HEK293 (cell line): ENCODE measurements around the gene MOK.
"Not testable (repeated sequence)": the region's sequence is repeated elsewhere in the genome, so short reads cannot be mapped to it uniquely, and the experiment has no call there.

Experiments
- CTCF ChIA-PET: fragments of 350-600 bp; formaldehyde crosslinking; extraction: SDS; loops from one replicate; lab custom pipeline; 2021; ENCODE audit warnings: antibody characterized with exemption; lab: Yijun Ruan, JAX
- POLR2A ChIA-PET: fragments of 300-600 bp; formaldehyde crosslinking; extraction: SDS; loops from one replicate; lab custom pipeline; 2020; ENCODE audit warnings: antibody characterized with exemption, inconsistent platforms; lab: Yijun Ruan, JAX
- H3K27ac ChIP-seq: fragments of 200-500 bp; sonication (Bioruptor generic); 2 replicates; pipeline ENCODE4 v1.5.1; 2014; ENCODE audit warnings: low read depth, low read length, control low read depth, inconsistent platforms; ENCODE audit errors: extremely low read depth
- H3K36me3 ChIP-seq, 2 experiments: fragments of 200-500 bp in 1 of 2; sonication (Bioruptor generic) in 1 of 2; 1 replicate in 1 of 2; 2 replicates in 1 of 2; pipeline ENCODE4 v1.5.1; 2014 to 2017; ENCODE audit warnings: inconsistent platforms in 2 of 2, low read length in 2 of 2; ENCODE audit not compliant: control insufficient read depth in 2 of 2, insufficient read depth in 1 of 2
- H3K4me1 ChIP-seq: fragments of 200-500 bp; sonication (Bioruptor generic); 2 replicates; pipeline ENCODE4 v1.5.1; 2014; ENCODE audit warnings: mild to moderate bottlenecking, low read length, inconsistent platforms; ENCODE audit not compliant: control insufficient read depth, insufficient read depth
- H3K4me3 ChIP-seq: 2 replicates; pipeline ENCODE4 v1.5.1; 2011; ENCODE audit warnings: low read depth, mild to moderate bottlenecking, control low read depth, low read length, moderate library complexity
- H3K9me3 ChIP-seq: fragments of 200-500 bp; sonication (Bioruptor generic); 2 replicates; pipeline ENCODE4 v1.5.1; 2014; ENCODE audit warnings: low read depth, low read length, inconsistent platforms; ENCODE audit not compliant: control insufficient read depth, insufficient read depth
- GLIS1 ChIP-seq: fragments of 450-650 bp; formaldehyde crosslinking; IDR thresholded peaks from 2 replicates; pipeline ENCODE4 v1.5.1; 2016; ENCODE audit warnings: missing biosample characterization, missing genetic modification characterization
- IKZF3 ChIP-seq: fragments of 450-650 bp; IDR thresholded peaks from 2 replicates; pipeline ENCODE4 v1.5.0; 2018; ENCODE audit warnings: missing biosample characterization, mild to moderate bottlenecking, missing genetic modification characterization, moderate library complexity
- MYNN ChIP-seq: fragments of 450-650 bp; formaldehyde crosslinking; IDR thresholded peaks from 2 replicates; pipeline ENCODE4 v1.5.1; 2016; ENCODE audit warnings: missing biosample characterization, missing genetic modification characterization, borderline replicate concordance
- RBAK ChIP-seq: fragments of 450-650 bp; formaldehyde crosslinking; IDR thresholded peaks from 2 replicates; pipeline ENCODE4 v1.5.1; 2016; ENCODE audit warnings: missing biosample characterization, missing genetic modification characterization
- YY1 ChIP-seq: fragments of 450-650 bp; formaldehyde crosslinking; IDR thresholded peaks from 2 replicates; pipeline ENCODE4 v1.5.1; 2018; ENCODE audit warnings: missing biosample characterization, missing genetic modification characterization
- ZBTB7A ChIP-seq: fragments of 450-650 bp; formaldehyde crosslinking; IDR thresholded peaks from 2 replicates; pipeline ENCODE4 v1.5.1; 2016; ENCODE audit warnings: low read depth, missing biosample characterization, missing genetic modification characterization
- ZIC2 ChIP-seq: fragments of 450-650 bp; formaldehyde crosslinking; IDR thresholded peaks from 2 replicates; pipeline ENCODE4 v1.5.1; 2016; ENCODE audit warnings: missing biosample characterization, missing genetic modification characterization
- ZNF169 ChIP-seq: fragments of 450-650 bp; formaldehyde crosslinking; IDR thresholded peaks from 2 replicates; pipeline ENCODE4 v1.5.1; 2016; ENCODE audit warnings: missing biosample characterization, missing genetic modification characterization
- ZNF175 ChIP-seq: fragments of 450-650 bp; formaldehyde crosslinking; IDR thresholded peaks from 2 replicates; pipeline ENCODE4 v1.5.1; 2016; ENCODE audit warnings: missing biosample characterization, missing genetic modification characterization
- ZNF354C ChIP-seq: fragments of 450-650 bp; formaldehyde crosslinking; IDR thresholded peaks from 2 replicates; pipeline ENCODE4 v1.5.1; 2016; ENCODE audit warnings: missing biosample characterization, missing genetic modification characterization, low read depth, borderline replicate concordance
- ZSCAN30 ChIP-seq: fragments of 450-650 bp; IDR thresholded peaks from 2 replicates; pipeline ENCODE4 v1.5.1; 2018; ENCODE audit warnings: missing biosample characterization, mild to moderate bottlenecking, missing genetic modification characterization, moderate library complexity
- ZXDB ChIP-seq: fragments of 450-650 bp; formaldehyde crosslinking; IDR thresholded peaks from 2 replicates; pipeline ENCODE4 v1.5.1; 2016; ENCODE audit warnings: missing biosample characterization, missing genetic modification characterization
- TF ChIP-seq, protein P1 (sequence below): fragments of 450-650 bp; formaldehyde crosslinking; IDR thresholded peaks from 2 replicates; pipeline ENCODE4 v1.5.1; 2016; ENCODE audit warnings: missing biosample characterization, missing genetic modification characterization
- TF ChIP-seq, protein P2 (sequence below): fragments of 450-650 bp; IDR thresholded peaks from 2 replicates; pipeline ENCODE4 v1.5.1; 2018; ENCODE audit warnings: missing biosample characterization, missing genetic modification characterization
- TF ChIP-seq, protein P3 (sequence below): fragments of 450-650 bp; formaldehyde crosslinking; IDR thresholded peaks from 2 replicates; pipeline ENCODE4 v1.5.1; 2016; ENCODE audit warnings: missing biosample characterization, missing genetic modification characterization
- TF ChIP-seq, protein P4 (sequence below): fragments of 450-650 bp; formaldehyde crosslinking; IDR thresholded peaks from 2 replicates; pipeline ENCODE4 v1.5.1; 2016; ENCODE audit warnings: missing biosample characterization, missing genetic modification characterization

Gene MOK

DNA sequence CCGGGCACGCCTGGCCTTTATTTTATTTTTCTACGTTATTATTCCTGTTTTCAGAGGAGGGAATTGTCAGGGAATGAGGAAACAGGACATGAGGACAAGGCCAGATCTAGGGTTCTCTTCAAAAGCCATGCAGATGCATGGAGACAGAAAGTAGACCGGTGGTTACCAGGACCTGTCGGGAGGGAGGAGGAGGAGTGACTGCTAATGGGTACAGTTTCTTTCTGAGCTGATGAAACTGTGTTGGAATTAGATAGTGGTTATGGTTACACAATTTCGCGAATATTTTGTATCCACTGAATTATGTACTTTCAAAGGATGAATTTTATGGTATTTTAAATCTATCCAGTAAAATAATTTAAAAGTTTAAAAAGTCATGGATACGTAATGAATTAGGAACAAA lies 25.8 kb upstream of the MOK start (continued):
- TF ChIP-seq ZNF354C (tag by site-specific recombination) = no peak

DNA sequence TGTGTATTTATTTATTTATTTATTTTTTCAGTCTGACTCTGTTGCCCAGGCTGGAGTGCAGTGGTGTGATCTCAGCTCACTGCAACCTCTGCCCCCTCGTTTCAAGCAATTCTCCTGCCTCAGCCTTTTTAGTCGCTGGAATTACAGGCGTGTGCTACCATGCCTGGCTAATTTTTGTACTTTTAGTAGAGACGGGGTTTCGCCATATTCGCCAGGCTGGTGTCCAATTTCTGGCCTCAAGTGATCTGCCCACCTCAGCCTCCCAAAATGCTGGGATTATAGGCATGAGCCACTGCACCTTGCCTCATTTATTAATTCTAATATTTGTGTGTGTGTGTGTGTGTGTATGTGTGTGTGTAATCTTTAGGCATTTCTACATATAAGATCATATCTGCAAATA lies 24.4 kb upstream of the MOK start:
- CTCF ChIA-PET = interaction anchor here (0.6 to 1.0 kb wide), 2 partner anchors 9 to 323 kb away, joined by 3 to 4 read pairs; no protein-coding TSS in a partner anchor
- H3K36me3 ChIP-seq = peaks cover 32 to 39% of the 10 kb centered on the region in 2 experiments; a peak in 2 of 3 replicates
- not testable (repeated sequence) for H3K4me1 ChIP-seq, H3K4me3 ChIP-seq, H3K9me3 ChIP-seq, H3K27ac ChIP-seq
- POLR2A ChIA-PET = interaction anchor here (0.7 kb wide), 1 partner anchor 1581 kb away, joined by 3 read pairs; no protein-coding TSS in a partner anchor

DNA sequence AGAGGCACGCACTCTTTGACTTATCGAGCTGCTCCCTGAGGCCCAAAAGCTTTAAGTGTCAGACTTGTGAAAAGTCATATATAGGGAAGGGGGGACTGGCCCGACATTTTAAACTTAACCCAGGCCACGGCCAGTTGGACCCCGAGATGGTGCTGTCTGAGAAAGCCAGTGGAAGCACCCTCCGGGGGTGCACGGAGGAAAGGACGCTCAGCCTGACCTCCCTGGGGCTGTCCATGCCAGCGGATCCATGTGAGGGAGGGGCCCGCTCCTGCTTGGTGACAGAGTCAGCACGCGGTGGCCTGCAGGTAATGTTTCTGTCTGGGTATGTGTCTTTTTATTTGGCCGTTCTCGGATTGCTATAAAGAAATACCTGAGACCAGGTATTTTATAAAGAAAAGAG lies 21.6 kb upstream of the MOK start:
- Histone ChIP-seq H3K9me3 (no peaks in the 10 kb centered on the region), H3K4me1 (no peaks in the 10 kb centered on the region), H3K4me3 (no peak overlapping the region), H3K27ac (no peak overlapping the region), H3K36me3 (peaks cover 14 to 28% of the 10 kb centered on the region in 2 experiments; a peak in 2 of 3 replicates)
- TF ChIP-seq, protein P1, sequence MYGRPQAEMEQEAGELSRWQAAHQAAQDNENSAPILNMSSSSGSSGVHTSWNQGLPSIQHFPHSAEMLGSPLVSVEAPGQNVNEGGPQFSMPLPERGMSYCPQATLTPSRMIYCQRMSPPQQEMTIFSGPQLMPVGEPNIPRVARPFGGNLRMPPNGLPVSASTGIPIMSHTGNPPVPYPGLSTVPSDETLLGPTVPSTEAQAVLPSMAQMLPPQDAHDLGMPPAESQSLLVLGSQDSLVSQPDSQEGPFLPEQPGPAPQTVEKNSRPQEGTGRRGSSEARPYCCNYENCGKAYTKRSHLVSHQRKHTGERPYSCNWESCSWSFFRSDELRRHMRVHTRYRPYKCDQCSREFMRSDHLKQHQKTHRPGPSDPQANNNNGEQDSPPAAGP (tag by site-specific recombination) = no peak
- TF ChIP-seq, protein P2, sequence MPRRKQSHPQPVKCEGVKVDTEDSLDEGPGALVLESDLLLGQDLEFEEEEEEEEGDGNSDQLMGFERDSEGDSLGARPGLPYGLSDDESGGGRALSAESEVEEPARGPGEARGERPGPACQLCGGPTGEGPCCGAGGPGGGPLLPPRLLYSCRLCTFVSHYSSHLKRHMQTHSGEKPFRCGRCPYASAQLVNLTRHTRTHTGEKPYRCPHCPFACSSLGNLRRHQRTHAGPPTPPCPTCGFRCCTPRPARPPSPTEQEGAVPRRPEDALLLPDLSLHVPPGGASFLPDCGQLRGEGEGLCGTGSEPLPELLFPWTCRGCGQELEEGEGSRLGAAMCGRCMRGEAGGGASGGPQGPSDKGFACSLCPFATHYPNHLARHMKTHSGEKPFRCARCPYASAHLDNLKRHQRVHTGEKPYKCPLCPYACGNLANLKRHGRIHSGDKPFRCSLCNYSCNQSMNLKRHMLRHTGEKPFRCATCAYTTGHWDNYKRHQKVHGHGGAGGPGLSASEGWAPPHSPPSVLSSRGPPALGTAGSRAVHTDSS (tag by site-specific recombination) = no peak
- no peak for TF ChIP-seq ZIC2 (tag by site-specific recombination)
- no peak for TF ChIP-seq ZNF169 (tag by site-specific recombination)
- TF ChIP-seq GLIS1 (tag by site-specific recombination) = no peak
- TF ChIP-seq ZBTB7A = no peak
- TF ChIP-seq RBAK (tag by site-specific recombination) = no peak
- TF ChIP-seq, protein P3, sequence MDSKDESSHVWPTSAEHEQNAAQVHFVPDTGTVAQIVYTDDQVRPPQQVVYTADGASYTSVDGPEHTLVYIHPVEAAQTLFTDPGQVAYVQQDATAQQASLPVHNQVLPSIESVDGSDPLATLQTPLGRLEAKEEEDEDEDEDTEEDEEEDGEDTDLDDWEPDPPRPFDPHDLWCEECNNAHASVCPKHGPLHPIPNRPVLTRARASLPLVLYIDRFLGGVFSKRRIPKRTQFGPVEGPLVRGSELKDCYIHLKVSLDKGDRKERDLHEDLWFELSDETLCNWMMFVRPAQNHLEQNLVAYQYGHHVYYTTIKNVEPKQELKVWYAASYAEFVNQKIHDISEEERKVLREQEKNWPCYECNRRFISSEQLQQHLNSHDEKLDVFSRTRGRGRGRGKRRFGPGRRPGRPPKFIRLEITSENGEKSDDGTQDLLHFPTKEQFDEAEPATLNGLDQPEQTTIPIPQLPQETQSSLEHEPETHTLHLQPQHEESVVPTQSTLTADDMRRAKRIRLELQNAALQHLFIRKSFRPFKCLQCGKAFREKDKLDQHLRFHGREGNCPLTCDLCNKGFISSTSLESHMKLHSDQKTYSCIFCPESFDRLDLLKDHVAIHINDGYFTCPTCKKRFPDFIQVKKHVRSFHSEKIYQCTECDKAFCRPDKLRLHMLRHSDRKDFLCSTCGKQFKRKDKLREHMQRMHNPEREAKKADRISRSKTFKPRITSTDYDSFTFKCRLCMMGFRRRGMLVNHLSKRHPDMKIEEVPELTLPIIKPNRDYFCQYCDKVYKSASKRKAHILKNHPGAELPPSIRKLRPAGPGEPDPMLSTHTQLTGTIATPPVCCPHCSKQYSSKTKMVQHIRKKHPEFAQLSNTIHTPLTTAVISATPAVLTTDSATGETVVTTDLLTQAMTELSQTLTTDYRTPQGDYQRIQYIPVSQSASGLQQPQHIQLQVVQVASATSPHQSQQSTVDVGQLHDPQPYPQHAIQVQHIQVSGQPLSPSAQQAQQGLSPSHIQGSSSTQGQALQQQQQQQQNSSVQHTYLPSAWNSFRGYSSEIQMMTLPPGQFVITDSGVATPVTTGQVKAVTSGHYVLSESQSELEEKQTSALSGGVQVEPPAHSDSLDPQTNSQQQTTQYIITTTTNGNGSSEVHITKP (tag by site-specific recombination) = no peak
- no peak for TF ChIP-seq ZXDB (tag by site-specific recombination)
- no peak for TF ChIP-seq YY1
- no peak for TF ChIP-seq IKZF3
- no peak for TF ChIP-seq ZNF175
- no peak for TF ChIP-seq MYNN (tag by site-specific recombination)
- TF ChIP-seq, protein P4, sequence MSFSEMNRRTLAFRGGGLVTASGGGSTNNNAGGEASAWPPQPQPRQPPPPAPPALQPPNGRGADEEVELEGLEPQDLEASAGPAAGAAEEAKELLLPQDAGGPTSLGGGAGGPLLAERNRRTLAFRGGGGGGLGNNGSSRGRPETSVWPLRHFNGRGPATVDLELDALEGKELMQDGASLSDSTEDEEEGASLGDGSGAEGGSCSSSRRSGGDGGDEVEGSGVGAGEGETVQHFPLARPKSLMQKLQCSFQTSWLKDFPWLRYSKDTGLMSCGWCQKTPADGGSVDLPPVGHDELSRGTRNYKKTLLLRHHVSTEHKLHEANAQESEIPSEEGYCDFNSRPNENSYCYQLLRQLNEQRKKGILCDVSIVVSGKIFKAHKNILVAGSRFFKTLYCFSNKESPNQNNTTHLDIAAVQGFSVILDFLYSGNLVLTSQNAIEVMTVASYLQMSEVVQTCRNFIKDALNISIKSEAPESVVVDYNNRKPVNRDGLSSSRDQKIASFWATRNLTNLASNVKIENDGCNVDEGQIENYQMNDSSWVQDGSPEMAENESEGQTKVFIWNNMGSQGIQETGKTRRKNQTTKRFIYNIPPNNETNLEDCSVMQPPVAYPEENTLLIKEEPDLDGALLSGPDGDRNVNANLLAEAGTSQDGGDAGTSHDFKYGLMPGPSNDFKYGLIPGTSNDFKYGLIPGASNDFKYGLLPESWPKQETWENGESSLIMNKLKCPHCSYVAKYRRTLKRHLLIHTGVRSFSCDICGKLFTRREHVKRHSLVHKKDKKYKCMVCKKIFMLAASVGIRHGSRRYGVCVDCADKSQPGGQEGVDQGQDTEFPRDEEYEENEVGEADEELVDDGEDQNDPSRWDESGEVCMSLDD = no peak
- TF ChIP-seq ZSCAN30 = no peak
- CTCF ChIA-PET = no interaction called here
- POLR2A ChIA-PET = no interaction called here
